CD1c-positive myeloid dendritic cell (primary cell): ENCODE results near the gene ZNF239.
"Not testable (repeated sequence)": the region's sequence is repeated elsewhere in the genome, so short reads cannot be mapped to it uniquely, and the experiment has no call there.

Experiments used
- DNase-seq: peaks from one replicate; pipeline ENCODE4 v3.0.0-alpha.2; 2016; ENCODE audit errors: extremely low spot score

The ZNF239 gene

GRCh38 chr10:43576580-43576979, 2.2 kb upstream of the ZNF239 start:
- DNase-seq = no peak

DNA sequence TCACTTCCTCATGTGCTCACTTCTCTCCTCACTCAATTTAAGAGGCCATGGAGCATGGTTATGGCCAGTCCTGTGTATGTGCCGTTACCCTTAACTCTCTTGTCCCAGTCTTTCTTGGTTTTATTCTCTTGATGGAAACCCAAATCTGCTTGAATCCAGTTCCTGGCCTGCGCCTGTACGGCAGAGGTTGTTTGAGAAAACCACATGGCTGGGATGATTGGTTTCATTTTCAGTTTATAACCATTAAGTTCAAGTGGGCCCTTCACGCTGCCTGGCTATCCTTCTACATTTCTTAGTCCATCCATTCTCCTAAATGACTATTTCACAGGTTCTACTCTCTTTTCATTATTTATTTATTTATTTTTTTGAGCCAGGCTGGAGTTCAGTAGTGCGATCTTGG, 1.6 kb upstream of the ZNF239 start:
- no peak for DNase-seq

- DNase-seq = no peak
Measured at GRCh38 chr10:43574906-43575305, 490 bp upstream of the ZNF239 start.

- DNase-seq = no peak
Measured at GRCh38 chr10:43573250-43574000, 991 bp downstream of the ZNF239 start.

DNA sequence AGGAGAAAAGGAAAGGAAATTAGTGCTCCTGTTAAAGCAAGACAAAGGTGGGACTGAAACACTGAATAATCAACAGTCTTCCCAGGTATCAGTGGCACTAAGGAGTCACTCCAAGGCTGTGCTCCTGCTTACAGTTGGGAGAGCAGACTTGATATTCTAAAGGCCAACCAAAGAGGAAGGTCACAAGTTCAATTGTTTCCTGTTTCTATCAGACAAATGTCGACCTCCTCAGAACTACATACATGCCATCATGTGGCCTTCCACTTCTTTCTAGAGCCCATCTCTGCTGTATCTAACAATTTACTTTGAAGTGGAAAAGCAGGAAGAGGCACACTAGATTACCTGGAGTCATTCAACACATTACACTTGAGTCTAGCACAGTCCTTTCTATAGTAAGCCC, 3.4 kb downstream of the ZNF239 start:
- peak; percentile 45 for DNase-seq

DNA sequence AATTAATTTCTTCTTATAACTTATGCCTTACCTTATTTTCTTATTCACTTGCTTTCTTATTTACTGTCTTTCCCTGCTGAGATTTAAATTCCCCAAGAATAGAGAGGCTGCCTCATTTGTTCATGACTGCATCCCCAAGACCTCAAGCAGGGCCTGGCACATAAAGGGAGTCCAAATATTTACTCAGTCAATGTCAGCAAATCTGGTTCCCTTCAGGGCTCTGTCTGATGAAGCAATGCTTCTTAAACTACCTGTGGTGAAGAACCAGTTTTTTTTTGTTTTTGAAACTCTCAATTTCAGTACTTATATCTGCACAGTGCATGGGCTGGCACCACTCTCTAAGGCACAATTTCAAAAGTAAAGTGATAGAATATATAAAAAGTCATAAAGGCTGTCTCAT, 4.7 kb downstream of the ZNF239 start:
- no peak for DNase-seq

GRCh38 chr10:43557214-43557613, 17.2 kb downstream of the ZNF239 start:
- DNase-seq = no peak

- DNase-seq = not testable (repeated sequence)
Measured at GRCh38 chr10:43543746-43544145, 30.7 kb downstream of the ZNF239 start.

DNA sequence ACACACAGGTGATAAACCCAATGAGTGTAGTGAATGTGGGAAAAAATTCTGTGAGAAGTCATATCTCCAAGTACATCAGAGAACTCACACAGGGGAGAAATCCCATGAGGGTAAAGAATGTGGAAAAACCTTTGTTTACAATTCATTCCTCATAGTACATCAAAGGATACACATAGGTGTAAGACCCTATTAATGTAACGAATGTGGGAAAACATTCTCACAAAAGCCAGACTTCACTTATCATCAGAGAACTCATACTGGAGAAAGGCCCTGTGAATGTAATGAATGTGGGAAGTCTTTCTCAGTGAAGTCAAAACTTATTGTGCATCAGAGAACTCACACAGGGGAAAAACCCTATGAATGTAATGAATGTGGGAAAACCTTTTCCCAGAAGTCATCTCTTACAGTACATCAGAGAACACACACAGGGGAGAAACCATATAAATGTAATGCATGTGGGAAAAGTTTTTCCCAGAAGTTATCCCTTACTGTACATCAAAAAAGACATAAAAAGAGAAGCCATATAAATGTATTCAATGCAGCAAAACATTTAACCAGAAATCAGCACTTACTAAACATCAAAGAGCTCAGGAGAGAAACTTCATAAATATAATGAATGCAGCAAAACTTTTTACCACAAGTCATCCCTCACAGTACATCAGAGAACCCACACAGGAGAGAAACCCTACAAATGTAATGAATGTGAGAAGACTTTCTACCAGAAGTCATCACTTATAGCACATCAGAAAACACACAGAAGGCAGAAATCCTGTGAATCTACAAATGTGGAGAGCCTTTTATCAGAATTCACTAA, 49.8 kb downstream of the ZNF239 start:
- no peak for DNase-seq
